GM12873 (cell line): ENCODE measurements around the gene WRAP73.

Experiments
- CTCF ChIP-seq: IDR thresholded peaks from 2 replicates; pipeline ENCODE4 v1.5.1; 2012; ENCODE audit warnings: low read depth, mild to moderate bottlenecking, moderate library complexity, low read length, control low read depth; ENCODE audit not compliant: insufficient read depth; ENCODE audit errors: missing control alignments

WRAP73 gene

GRCh38 chr1:3681231-3681897, 31.5 kb upstream of the WRAP73 start:
- TF ChIP-seq CTCF = no peak

DNA sequence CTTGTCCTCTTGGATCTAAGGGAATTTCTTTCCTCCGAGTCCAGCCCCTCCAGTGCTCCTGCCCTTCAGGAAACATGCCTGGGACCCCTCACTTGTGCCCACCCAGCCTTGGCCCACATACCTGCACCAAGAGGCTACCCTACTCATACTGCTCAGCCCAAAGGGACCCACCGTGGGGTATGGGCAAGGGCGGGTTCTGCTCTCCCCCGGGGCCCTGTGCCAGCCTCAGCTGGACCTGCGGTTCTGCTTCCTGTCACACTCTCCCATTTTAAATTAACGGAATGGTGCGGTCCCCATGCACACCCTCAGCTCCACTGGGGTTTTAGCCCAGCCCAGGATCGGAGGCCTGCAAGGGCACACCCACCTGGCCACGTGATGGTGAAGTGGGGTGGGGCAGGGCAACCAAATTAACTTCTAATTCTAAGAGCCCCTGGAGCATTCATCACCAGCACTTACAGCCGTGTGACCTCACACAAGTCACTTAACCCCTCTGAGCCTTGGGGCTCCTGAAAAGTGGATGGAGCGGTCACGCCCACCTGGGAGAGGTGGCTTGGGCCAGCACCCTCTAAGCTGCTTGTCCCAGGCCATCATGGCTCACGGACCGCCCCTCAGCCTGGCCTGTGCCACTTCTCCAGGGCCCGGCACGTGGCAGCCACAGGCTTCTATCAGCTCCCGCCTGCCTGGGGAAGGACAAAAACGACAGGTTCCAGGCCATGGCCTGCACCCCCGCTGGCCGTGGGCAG, 30.8 kb upstream of the WRAP73 start:
- no peak for TF ChIP-seq CTCF

- TF ChIP-seq CTCF = no peak
Observed at GRCh38 chr1:3679799-3680453, 30.0 kb upstream of the WRAP73 start.

GRCh38 chr1:3679098-3679555, 29.2 kb upstream of the WRAP73 start:
- no peak for TF ChIP-seq CTCF

DNA sequence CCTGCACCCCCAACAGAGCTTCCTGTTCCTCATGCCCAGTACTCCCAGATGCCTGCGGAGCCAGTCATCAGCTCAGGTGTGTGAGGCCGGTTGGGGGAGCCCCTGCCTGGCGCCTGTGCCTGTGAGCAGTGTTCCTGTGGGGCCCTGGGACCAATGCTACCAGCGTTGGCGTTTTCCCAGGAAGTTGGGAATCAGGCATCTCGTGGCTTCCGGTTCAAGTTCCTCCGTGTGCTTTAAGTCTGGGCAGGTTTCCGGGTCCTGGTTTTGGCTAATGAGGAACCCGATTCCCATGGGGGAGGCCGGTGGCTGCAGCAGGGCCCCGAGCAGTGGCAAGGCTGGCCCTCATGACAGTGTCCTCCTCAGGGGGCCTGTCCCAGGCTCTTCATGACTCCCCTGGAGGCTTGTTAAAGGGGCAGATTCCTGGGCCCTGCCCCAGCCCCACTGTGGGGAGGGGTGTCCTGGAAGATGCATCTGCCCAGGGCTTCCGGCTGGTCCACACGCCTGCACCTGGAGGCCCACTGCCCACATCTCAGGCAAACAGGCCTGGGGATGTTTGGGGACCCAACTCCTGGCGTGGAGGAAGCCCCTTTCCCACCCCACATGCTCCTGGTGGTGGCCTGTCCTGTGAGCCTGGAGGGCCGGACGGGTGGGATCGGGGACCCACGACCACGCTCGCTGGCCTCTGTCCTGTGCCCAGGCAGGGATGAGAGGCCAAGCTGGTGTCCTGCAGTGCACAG, 28.6 kb upstream of the WRAP73 start:
- TF ChIP-seq CTCF = no peak

GRCh38 chr1:3677484-3677883, 27.6 kb upstream of the WRAP73 start:
- no peak for TF ChIP-seq CTCF
